CD4-positive, alpha-beta T cell treated with Interleukin-21 for 1 hour (primary cell): ENCODE measurements around the gene CELSR1.
A peak's percentile ranks its signal among the peaks of the same experiment; 100 is the strongest.

Source experiments
- DNase-seq: peaks from one replicate; pipeline ENCODE4 v3.0.0-alpha.2; 2020

Gene CELSR1

DNA sequence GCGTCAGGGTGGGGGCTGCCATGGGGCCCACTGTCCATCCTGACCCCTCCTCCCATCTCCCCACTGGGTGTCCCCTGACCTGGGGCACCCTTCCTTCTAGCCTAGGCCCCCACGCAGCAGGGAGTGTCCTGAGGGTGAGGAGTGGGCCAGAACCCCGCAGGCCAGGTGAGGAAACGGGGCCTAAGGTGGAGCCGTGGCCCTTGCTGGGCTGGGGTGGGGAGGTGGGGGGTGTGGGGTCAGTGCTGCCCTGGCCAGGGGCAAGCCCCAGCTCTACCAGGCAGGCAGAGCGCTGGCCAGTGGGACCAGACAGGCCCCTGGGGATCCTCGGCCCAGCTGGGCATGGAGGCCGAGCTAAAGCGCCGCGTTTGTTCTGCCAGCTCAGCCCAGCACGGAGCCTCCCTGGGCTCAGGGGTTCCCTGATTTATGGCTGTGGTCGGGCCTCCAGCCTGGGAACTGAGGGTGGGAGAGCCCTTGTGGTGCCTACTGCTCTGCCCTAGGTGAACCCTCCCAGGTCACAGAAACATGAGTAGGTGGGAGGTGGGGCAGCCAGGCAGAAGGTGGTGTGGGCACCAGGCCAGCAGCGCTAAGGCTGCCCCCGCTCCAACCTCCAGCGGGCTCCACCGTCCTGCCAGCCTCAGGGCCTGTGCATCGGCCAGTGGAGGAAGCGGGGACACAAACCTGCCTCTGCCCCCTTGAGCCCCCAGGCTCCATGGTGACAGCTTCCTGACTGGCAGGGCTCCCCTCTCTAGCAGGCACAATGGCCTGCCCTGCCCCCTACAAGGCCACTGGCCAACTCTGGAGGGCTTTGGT lies 179.5 kb downstream of the CELSR1 start:
- no peak for DNase-seq

DNA sequence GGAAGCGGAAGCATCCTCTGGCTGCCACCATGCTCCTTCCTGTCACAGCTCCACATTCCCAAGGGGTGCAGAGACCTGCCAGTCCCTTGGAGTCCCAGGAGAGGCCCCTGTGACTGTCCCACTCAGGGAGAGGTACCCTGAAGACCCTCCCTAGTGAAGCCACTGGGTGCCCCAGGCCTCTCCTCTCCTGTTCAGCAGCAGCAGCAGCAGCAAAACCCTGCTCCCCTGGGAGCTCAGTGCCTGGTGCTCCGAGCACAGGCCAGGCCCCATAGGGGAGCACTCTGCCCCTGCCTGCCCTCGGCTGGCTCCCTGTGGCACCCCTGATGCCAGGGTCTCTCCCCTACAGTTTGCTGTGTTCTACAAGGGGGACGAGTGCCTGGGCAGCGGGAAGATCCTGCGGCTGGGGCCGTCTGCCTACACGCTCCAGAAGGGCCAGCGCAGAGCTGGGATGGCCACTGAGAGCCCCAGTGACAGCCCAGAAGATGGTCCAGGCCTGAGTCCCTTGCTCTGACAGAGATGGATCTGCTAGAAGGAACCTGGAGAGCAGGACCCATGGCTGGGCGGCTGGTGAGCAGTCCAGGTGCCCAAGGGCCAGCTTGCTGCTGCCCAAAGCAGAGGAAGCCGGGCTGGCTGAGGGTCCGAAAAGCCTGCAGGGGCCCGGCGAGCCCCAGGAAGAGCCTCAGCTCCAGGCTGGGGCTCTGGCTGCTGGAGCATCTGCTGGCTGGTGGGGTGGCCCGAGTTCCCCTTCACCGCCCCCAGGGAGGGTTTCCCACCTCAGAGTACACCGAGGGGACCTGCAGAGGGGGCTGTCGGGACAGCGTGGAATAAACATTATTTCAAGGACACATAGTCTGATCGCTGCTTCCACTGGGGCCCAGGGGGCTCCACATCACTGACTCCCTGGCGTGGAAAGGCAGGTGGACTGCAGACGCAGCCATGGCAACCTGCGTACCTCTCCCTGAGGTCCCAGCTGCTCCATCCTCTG lies 180.6 kb downstream of the CELSR1 start:
- no peak for DNase-seq

DNA sequence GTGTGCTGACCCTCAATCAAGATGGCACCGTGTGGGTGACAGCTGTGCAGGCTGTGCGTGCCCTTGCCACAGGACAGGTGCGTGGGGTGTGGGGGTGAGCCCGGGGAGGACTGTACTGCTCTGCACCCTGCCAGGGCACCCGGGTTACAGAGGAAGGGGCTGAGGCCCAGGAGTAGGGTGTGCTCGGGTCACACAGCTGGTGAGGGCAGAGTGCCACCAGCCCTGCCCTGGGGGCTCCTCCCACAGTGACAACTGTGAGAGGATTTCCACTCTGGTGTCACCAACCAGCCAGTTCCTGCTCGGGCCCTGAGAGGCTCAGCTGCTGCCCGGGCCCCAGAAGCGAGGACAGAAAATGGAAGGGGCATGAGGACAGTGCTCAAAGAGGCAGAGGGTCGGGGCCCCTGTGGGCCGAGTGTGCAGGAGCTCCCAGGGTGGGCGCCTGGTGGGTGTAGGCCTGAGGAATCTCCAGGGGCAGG lies 181.4 kb downstream of the CELSR1 start:
- DNase-seq = no peak

DNA sequence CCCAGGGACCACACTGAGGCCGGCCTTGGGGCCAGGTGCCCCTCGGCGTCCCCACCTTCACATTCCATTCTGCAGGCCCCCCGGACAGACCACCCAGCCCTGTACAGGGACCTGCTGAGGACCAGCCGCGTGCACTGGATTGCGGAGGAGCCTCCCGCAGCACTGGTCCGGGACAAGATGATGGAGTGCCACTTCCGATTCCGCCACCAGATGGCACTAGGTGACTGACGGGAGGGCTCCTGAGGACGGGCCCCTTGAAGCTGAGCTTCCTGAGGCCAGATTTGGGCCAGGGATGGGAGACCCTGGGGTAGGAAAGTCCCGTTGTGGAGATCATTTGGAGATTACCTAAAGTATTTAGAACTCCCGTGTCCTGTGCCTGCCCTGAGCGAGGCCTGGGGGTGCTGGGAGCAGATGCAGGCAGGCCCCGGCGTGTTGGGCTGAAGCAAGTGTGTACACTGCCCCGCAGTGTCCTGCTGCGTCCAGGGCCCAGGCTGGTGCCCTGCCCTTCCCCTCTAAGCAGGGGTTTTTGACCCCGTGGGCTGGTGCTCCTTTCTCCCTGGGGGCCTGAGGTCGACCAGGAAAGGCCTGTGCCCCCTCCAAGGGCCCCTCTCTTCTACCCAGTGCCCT lies 181.9 kb downstream of the CELSR1 start:
- DNase-seq = peak; percentile 54

DNA sequence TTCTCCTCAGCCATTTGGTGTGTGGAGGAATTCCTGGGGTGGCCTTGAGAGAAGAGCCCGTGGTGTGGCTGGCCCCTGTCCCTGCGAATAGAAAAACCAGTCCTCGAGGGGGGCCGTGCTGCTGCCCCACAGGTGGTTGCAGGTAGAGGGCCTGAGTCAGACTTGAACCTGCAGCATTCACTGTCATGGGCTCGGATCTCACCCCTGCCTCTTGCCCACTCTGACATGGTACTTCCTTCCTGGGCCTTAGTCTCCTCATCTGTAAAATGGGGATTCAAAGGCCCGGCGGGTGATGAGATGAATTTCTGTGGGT lies 182.5 kb downstream of the CELSR1 start:
- no peak for DNase-seq

DNA sequence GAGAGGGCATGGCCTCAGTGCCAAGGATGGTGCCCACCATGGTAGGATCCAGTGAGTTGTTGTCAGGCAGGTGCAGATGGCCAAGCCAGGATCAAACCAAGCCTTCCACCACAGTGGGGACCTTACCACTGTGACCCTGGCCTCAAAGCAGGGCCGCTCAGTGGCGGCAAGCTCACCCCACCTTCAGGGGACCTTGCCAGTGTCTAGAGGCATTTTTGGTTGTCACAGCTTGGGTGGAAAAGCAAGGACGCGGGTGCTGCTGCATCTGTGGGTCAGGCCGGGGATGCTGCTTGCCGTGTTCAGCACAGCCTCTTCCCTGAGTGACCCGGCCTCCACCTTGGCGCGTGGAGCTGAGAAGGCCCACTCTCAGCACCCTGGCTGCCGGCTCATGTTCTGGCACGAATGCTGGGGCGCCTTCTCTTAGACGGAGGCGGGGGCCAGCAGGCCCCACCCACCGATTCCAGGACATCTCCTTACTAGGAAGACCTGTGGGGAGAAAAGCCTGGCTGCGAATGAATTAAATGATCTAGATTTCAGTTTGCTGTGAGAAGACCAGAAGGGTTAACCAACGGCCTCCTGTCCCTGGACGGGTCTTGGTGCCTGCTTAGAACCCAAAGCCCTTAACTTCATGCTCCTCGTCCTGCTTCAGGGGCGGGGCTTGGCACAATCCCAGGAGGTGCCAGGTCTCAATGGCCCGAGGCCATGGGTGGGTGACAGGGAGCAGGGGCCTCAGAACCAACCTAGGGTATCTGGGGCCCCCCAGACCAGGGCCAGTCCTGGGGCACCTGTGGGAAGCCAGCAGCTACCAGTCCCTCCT lies 183.0 kb downstream of the CELSR1 start:
- DNase-seq = no peak

DNA sequence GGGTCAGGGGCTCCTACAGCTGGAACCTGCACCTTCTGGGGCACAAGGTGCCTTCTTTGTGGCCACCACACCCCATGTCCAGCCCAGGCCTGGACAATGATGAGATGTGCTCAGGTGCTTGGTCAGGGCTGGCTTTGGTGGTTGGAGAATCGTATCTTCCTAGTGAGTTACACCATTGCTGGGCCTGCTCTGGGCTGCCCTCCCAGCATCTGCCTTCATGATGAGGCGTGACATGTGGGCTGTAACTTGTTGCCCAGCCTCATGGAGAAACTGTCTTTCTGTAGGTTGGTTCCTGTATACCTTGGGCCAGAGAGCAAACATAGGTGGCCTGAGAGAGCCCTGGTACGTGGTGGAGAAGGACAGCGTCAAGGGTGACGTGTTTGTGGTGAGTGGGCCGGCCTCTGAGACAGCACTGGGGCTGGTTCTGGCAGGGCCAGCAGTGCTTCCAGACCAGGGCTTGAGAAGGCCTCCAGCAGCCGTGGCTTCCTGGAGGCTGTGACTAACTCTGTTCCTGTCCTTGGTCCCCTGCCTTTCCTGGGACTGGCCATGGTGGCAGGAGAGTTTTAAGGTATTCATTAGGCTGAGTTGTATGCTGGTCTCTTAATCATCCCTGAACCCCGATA lies 183.8 kb downstream of the CELSR1 start:
- no peak for DNase-seq

DNA sequence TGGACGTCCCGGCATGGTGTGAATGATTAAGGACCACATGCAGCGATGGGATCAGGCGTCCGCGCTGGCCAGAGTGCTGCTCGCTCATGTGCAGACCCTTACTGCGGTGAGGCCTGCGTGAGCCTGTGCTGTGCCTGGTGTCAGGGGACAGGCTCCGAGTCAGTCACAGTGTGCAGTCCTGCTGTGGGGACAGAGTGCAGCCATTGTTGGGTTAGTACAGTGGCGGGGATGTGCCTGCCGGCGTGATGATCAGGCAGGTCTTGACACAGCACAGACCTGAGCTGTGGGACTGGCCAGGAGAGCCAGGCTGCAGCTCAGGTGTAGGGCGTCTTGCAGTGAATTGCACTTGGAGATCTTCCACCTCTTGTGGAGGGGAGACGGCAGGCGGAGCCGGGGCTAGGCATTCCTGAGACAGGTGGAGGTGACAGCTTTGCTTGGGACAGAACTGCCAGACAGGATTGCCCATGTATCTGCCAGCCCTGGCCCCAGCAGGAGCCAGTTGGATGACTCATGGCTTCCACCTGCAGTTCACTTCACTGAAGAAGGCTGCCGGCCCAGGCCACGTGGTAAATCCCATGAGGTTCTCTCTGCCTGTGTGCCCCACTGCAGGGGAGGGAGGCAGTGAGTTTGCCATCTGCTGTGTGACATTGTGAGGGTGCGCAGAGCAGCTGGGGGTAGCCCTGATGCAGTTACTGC lies 184.6 kb downstream of the CELSR1 start:
- no peak for DNase-seq

DNA sequence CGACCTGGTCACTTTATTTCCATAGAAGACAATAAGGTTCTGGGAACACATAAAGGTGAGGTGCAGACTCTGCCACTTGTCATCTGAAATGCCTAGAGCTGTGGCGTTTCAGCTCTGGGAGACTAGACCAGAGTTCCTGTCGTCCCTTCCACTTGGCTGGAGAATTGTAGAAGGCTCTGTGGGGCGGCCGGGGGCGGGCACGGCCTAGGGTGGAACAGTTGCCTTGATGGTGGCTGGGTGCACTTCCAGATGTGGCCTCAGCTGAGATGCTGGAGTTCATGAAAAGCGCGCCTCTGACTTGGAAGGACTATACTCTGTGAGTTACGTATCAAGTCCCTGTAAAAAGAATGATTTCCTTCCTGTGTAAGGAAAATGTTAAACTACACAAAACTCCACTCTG lies 185.1 kb downstream of the CELSR1 start:
- DNase-seq = no peak

DNA sequence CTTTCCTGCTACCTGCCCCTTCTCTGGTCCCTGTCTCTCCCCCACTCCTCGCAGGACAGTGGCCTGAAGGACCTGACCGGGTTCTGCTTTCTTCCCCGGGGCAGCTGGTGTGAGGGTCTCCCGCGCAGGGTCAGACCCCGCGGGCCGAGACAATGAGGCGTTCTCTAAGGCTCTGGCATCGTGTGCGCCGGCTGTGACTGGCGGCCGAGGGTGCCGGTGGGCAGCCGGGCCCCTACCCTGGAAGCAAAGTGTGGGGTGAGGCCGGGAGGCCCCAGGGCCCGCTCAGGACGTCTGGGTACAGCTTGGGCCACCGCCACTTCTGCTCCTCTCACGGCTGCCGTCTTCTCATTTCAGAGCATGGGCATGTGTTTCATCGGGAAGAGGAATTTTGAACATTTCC lies 185.7 kb downstream of the CELSR1 start:
- no peak for DNase-seq

DNA sequence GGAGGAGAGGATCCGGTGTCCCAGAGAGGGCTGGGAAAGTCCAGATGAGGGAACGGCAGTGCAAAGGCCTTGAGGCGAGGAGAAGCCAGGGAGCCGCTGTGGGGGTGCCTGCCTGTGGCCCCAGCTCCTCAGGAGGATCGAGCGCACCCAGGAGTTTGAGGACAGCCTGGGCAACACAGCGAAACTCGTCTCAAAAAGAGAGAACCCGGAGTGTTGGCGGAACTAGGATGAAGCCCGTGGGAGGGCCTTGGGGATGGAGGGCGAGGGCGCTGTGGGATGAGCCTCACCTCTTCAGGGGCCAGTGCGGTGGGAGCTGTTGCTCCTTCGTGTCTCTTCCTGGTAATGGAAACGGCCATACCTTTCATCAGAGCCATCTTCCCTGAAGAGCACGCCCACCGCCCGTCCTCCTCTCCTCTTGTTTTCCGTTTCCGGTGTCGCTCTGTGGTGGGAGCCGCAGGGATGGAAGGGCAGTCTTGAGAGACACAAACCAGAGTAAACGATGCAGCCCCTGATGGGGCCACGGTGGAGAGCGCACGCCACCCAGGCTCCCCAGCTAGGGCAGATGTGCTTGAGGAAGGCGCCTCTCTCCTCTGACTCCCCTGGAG lies 186.2 kb downstream of the CELSR1 start:
- no peak for DNase-seq

DNA sequence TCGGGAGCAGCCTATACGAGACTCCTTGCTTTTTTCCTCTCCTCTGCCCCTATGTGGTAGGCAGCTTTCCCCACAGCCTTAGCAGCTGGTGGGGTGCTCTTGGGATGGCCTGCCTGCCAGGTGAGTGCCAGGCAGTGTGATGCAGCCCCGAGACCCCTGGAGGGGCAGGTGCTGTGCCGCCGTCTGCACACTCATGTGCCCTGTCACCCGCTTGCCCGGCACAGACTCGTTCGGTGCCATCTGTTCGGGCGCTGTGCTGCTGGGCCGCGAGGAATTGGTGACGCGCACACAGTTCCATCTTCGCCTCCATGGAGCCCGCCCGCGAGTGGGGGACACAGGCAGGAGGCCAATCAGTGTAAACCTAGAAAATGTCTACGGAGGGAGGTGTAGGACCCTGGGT lies 186.8 kb downstream of the CELSR1 start:
- no peak for DNase-seq

DNA sequence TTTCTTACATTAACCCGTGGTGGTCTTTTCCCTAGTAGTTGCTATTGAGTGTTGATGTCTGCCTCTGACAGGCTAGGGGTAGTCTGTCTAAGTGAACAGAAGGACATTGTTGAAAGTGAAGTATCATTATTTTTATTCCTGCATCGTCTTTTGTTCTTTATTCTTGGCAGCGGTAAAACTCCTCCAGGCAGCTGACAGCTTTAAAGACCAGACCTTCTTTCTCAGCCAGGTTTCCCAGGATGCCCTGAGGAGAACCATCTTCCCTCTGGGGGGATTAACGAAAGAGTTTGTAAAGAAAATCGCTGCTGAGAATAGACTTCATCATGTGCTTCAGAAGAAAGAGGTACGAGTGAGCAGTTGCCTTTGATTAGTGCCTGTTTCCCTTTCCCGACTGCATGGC lies 187.3 kb downstream of the CELSR1 start:
- no peak for DNase-seq

DNA sequence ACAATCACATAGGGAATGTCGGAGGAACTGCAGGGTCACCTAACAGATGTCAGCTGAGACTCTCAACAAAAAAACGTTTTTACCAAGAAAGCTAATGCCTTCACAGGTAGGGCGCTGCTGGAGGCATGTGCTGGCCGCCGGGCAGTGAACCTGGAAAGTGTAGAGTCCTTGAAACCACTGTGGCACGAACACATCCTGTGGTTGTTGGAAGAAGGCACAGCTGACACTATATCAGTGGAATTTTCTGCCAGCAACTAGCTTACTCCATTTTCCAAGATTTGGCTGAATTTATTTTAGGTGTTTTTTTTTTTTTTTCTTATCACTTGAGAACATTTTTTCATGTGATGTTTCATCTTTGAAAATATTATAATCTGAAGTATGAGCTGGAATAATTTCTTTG lies 187.7 kb downstream of the CELSR1 start:
- no peak for DNase-seq

DNA sequence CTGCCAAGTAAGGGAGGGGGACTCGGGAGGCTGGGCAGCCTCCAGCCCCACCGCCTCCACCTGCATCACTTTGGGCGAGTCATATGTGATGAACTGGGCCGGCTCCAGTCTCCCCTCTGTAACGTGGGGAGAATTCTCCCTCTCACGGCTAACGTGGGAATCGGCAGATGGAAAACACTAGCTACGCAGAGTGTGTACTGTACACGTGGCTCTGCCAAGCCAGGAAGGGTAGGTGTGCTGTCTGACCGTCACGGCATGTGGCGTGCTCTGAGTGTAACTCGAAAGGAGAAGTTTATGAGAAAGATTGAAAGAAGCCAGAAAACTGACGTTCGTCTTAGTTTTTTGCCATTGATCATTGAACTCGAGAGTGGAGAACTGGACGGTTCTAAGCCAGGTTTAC lies 188.2 kb downstream of the CELSR1 start:
- no peak for DNase-seq

DNA sequence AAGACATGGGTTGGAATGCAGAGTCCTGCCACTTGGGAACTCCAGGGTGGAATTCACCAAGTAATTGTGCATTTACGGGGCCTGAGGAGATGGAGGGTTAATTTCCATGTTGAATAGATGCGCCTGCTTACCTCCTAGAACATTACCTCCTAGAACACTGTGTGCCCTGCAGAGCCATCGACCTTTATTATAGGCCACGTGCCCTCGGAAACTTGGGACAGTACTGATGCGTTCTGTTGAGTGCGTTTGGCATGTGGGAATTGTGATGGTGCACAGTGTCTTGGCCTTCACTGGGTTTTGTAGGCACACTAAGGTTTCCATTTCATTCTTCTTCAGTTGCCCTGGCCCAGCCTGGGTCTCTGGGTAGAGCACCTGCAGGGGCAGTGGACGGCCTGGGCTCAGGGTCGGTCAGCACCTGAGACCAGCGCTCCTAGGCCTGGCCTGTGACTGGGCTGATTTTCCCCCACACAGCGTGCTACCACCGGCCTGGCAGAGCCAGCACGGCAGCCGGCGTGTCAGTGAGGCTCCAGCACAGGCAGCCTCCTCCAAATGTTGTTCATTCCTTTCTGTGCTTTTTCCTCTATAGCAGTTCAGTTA lies 189.2 kb downstream of the CELSR1 start:
- no peak for DNase-seq

DNA sequence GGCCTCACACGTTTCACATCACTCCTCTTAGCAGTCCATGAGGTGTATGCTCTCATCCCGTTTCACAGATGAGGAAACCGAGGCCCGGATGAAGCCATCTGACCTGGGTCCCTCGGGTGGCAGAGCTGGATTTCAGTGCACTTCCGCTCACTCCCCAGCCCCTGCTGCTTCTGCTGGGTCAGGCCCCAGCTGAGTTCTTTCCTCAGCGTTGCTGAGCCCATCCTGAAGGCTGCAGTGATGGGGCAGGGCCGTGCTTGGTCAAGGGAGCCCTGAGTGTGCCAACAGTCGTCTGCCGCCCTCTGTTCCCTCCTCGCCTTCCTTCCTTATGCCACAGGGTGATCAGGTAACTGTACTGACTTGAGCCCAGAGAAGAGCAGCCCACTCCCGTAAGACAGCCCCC lies 189.8 kb downstream of the CELSR1 start:
- DNase-seq = no peak

DNA sequence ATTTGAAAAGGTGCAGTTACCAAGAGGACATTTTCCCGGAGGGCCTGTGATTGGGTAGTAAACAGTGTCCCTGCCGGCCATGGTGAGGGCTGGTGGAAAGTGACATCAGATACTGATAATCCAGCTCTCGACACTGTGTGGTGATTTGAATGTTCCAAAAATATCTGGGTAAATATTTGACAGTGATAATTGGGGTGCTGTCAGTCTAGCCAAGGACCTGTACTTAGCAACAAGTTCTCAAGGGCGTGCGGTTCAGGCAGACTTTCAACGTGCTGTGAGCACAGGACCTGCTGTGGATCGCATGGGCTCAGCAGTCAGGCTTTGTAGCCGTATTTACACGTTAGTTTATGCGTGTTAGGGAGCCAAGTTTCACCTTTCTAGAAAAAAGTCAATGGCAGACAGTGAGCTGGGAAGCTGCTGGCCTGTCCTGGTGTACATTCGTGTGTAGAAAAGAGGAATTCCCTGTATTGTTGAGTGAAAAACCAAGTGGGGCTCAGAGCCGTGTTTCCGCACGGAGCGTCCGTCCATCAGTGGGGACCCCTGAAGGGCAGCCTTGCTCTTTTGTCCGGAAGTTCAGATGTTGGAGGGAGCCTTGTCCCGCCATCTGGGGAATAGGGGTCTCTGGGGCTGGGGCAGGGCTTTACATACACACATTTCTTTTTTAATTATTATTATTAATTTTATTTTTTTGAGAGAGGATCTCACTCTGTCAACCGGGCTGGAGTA lies 190.6 kb downstream of the CELSR1 start:
- no peak for DNase-seq

DNA sequence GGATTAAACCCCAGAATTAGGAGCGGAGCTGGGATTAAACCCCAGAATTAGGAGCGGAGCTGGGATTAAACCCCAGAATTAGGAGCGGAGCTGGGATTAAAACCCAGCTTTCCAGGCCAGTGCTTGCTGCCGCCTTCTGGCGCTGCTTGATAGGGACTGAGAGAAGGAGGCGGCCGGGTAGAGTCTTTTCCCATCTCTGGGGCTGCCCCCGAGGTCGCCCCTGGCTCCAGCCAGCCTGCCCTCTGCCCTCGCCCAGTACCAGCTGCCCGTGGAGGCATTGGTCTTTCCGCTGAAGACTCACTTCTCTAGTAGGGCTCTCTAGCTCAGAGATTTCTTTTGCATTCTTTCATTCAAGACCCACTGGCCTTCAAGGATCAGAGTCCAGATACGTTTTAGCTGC lies 196.7 kb downstream of the CELSR1 start:
- no peak for DNase-seq

DNA sequence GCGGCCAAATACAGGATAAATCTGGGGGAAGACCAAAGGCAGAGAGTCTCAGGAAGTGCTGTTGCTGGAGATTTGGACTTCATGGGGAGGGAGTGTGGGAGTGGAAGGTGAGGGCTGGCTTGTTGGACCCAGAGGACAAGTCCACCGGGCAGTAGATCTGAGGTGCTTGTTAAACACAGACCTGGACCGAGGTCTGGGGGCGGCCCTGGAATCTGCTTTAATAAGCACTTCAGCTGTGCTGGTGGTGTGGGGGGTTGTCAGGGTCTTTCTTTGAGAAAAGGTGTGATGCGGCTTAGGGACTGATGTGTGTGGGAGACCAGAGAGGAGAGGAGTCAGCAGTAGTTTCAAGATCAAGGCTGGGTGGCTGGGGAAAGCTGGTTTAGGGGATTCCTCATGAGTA lies 197.5 kb downstream of the CELSR1 start:
- DNase-seq = no peak
